ENCODE data around the gene TTC28.
"Not testable (repeated sequence)": the region's sequence is repeated elsewhere in the genome, so short reads cannot be mapped to it uniquely, and the experiment has no call there.

TTC28 gene

DNA sequence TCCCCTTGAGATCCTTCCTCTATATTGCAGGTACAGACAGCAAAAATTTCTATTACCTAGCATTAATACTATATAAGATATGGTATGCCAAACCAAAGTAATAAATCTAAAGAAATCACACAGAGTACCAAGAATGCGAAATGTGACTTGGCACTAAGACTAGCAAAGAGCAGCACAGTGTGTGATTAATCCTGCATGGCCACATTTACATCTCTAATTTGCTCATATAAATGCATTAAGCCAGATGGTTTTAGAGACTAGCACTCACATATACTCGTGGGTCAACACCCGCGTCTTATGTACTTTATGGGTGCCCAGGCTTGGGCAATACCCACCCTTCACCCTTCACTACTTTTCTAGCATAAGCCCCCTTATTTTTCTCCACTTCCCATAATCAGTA is 213.2 kb downstream of the TTC28 start:
- peak overlapping the region; percentile 10 to 59 (median 21) for H3K27ac Mint-ChIP-seq
- TF ChIP-seq, protein P1, sequence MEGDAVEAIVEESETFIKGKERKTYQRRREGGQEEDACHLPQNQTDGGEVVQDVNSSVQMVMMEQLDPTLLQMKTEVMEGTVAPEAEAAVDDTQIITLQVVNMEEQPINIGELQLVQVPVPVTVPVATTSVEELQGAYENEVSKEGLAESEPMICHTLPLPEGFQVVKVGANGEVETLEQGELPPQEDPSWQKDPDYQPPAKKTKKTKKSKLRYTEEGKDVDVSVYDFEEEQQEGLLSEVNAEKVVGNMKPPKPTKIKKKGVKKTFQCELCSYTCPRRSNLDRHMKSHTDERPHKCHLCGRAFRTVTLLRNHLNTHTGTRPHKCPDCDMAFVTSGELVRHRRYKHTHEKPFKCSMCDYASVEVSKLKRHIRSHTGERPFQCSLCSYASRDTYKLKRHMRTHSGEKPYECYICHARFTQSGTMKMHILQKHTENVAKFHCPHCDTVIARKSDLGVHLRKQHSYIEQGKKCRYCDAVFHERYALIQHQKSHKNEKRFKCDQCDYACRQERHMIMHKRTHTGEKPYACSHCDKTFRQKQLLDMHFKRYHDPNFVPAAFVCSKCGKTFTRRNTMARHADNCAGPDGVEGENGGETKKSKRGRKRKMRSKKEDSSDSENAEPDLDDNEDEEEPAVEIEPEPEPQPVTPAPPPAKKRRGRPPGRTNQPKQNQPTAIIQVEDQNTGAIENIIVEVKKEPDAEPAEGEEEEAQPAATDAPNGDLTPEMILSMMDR (IDR thresholded peaks at IDR 0.05; ENCODE audit: unreplicated experiment in 3 of 3): no peak
- peaks cover 39% of the 10 kb centered on the region for H3K4me1 Mint-ChIP-seq
- H3K9me3 Mint-ChIP-seq: no peaks in the 10 kb centered on the region
- no peaks in the 10 kb centered on the region for H3K36me3 Mint-ChIP-seq (ENCODE audit: low read depth)
- H3K27me3 Mint-ChIP-seq (ENCODE audit: low read depth): no peaks in the 10 kb centered on the region
- no peak overlapping the region for H3K4me3 Mint-ChIP-seq

DNA sequence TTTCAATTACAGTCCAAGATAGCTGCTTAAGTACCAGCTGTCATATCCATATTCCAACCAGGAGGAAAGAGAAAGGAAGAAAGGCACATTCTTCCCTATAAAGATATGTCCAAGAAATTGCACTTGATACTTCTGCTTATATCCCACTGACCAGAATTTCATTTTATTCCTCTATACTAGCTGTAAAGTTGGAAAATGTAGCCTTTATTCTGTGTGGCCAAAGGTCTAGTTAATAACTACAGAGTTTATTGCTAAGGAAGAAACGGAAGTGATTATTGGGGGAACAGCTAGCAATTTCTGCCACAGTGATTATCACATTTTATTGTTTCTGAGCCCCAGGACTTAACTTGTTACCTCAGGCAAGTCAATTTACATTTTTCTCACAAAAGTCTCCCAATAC is 213.8 kb downstream of the TTC28 start:
- no peak overlapping the region for H3K4me3 Mint-ChIP-seq
- H3K4me1 Mint-ChIP-seq: peaks cover 33% of the 10 kb centered on the region
- H3K27me3 Mint-ChIP-seq (ENCODE audit: low read depth): no peaks in the 10 kb centered on the region
- peak overlapping the region; percentile 21 to 60 (median 59) for H3K27ac Mint-ChIP-seq
- TF ChIP-seq, protein P1 (IDR thresholded peaks at IDR 0.05; ENCODE audit: unreplicated experiment in 3 of 3): no peak
- H3K36me3 Mint-ChIP-seq (ENCODE audit: low read depth): no peaks in the 10 kb centered on the region
- H3K9me3 Mint-ChIP-seq: no peaks in the 10 kb centered on the region

DNA sequence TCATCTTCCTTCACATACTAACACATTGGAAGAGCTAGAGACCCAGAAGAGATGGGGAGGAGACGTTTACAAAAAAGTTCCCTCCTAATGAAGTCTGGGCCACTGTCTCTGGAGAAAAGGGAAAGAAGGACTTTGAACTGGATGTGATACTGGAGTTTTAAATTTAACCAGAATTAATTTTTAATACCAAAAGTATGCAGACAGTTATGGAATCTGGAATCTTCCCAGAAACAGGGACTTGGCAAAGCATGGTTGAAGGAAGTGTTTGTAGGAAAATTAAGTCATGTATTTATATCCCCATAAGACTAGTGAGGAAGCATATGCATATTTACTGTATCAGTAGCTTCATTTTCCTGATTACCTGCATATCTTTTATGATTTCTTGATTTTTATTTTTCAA is 215.5 kb downstream of the TTC28 start:
- Mint-ChIP-seq H3K4me3 (no peak overlapping the region), H3K9me3 (no peaks in the 10 kb centered on the region), H3K4me1 (peaks cover 25% of the 10 kb centered on the region), H3K27me3 (ENCODE audit: low read depth) (no peaks in the 10 kb centered on the region), H3K27ac (peak overlapping the region; percentile 27 to 65 (median 46)), H3K36me3 (ENCODE audit: low read depth) (peaks cover 4% of the 10 kb centered on the region)
- TF ChIP-seq, protein P1 (IDR thresholded peaks at IDR 0.05; ENCODE audit: unreplicated experiment in 3 of 3): no peak

DNA sequence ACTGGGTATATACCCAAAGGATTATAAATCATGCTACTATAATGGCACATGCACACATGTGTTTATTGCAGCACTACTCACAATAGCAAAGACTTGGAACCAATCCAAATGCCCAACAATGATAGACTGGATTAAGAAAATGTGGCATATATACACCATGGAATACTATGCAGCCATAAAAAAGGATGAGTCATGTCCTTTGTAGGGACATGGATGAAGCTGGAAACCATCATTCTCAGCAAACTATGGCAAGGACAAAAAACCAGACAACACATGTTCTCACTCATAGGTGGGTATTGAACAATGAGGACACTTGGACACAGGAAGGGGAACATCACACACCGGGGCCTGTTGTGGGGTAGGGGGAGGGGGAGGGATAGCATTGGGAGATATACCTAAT is 216.2 kb downstream of the TTC28 start:
- H3K9me3 Mint-ChIP-seq; H3K4me3 Mint-ChIP-seq; H3K36me3 Mint-ChIP-seq (ENCODE audit: low read depth): not testable (repeated sequence)

DNA sequence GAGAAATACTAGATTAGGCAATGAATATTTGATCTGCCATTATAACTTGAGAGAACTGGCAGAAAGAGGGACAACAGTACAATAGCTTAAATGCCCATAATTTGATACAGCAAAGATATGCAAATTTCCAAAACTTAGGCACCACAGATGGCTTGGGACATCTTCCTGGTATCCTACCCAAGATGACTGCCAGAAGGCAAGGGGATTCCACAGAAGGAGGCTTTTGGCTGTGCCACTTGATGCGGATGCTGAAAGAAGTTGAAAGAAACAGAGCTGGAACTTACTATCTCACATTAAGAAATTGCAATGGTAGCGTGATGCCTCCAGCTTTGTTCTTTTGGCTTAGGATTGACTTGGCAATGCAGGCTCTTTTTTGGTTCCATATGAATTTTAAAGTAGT is 216.7 kb downstream of the TTC28 start:
- no peak overlapping the region for H3K4me3 Mint-ChIP-seq
- H3K4me1 Mint-ChIP-seq: peaks cover 25% of the 10 kb centered on the region
- H3K27me3 Mint-ChIP-seq (ENCODE audit: low read depth): no peaks in the 10 kb centered on the region
- peaks cover 4% of the 10 kb centered on the region for H3K36me3 Mint-ChIP-seq (ENCODE audit: low read depth)
- no peaks in the 10 kb centered on the region for H3K9me3 Mint-ChIP-seq
- no peak overlapping the region for H3K27ac Mint-ChIP-seq
- TF ChIP-seq, protein P1 (IDR thresholded peaks at IDR 0.05; ENCODE audit: unreplicated experiment in 3 of 3): no peak

More for the DNA sequence above, 216.2 kb downstream of the TTC28 start:
- not testable (repeated sequence) for H3K27me3 Mint-ChIP-seq (ENCODE audit: low read depth)
- H3K27ac Mint-ChIP-seq: peak overlapping the region in 1 of 3 experiments; percentile 65
- H3K4me1 Mint-ChIP-seq: peaks cover 25% of the 10 kb centered on the region

DNA sequence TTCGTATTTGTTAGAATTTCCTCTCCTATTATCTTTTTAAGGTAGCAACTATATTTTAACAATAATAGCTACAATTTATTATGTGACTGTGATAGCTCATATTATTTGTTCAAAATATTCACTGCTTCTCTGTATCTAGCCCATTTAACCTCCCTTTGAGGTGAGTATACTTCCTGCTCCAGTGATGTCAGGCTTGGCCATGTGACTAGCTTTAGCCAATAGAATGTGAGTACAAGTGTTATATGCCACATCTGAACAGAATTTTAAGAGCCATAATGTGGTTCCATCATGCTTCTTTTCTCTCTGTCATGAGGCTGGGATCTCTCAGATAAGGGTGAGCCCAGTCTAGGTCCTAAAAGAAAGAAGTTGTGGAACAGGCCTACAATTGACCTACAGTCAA is 217.6 kb downstream of the TTC28 start:
- Mint-ChIP-seq H3K27me3 (ENCODE audit: low read depth) (no peaks in the 10 kb centered on the region), H3K4me3 (no peak overlapping the region), H3K4me1 (peaks cover 25% of the 10 kb centered on the region), H3K27ac (no peak overlapping the region), H3K9me3 (no peaks in the 10 kb centered on the region), H3K36me3 (ENCODE audit: low read depth) (peaks cover 4% of the 10 kb centered on the region)
- TF ChIP-seq, protein P1 (IDR thresholded peaks at IDR 0.05; ENCODE audit: unreplicated experiment in 3 of 3): no peak

Data from nephron (organoid).